Measurements from ENCODE around the gene VCX3B.

GRCh38 chrX:8429692-8430249 lies 34.9 kb upstream of the VCX3B start:
- TF ChIP-seq CTCF (IDR thresholded peaks at IDR 0.05), result no peak
- TF ChIP-seq POLR2A (IDR thresholded peaks at IDR 0.05), result no peak

All from right lobe of liver (tissue), 4 donors.